Panc1 (cell line): ENCODE measurements around the gene GRIK5. TPM values are rescaled to one million over a fixed set of nuclear protein-coding genes. Genes with fewer than 3 reads are reported as not detected.
"Not testable (repeated sequence)": the region's sequence is repeated elsewhere in the genome, so short reads cannot be mapped to it uniquely, and the experiment has no call there.

Experiments
- ATAC-seq: fragments of 200-7000 bp; cut with Tn5 transposase; 2 replicates; pipeline ENCODE4 v1.9.1; 2020; ENCODE audit warnings: mild to moderate bottlenecking, moderate library complexity
- BruUV-seq: library from RNA; stranded (reverse); fragments of 400-500 nt; replicated peaks from 2 replicates; lab custom pipeline; 2021; lab: Mats Ljungman, UMichigan
- CTCF ChIA-PET: fragments of 300-600 bp; sonication (Branson Sonifier 250); formaldehyde crosslinking; loops from one replicate; lab custom pipeline; 2022; ENCODE audit warnings: antibody characterized with exemption; lab: Charles Lee
- POLR2A ChIA-PET: fragments of 300-600 bp; sonication (Branson Sonifier 250); formaldehyde crosslinking; loops from one replicate; lab custom pipeline; 2022; ENCODE audit warnings: antibody characterized with exemption; lab: Charles Lee
- DNase-seq: peaks from one replicate; pipeline ENCODE4 v3.0.0-alpha.2; 2010; ENCODE audit warnings: low read depth, low spot score
- H3K27ac ChIP-seq: 2 replicates; pipeline ENCODE4 v1.5.1; 2011; ENCODE audit warnings: mild to moderate bottlenecking, low read length, inconsistent platforms
- H3K27me3 ChIP-seq: fragments of 200-500 bp; sonication (Bioruptor generic); 2 replicates; pipeline ENCODE4 v1.6.0; 2014; ENCODE audit warnings: low read length, inconsistent platforms; ENCODE audit not compliant: control insufficient read depth, insufficient read depth
- H3K36me3 ChIP-seq: fragments of 200-500 bp; sonication (Bioruptor generic); 2 replicates; pipeline ENCODE4 v1.5.1; 2014; ENCODE audit warnings: inconsistent platforms, mild to moderate bottlenecking, low read length, moderate library complexity; ENCODE audit not compliant: control insufficient read depth, insufficient read depth
- H3K4me1 ChIP-seq: 2 replicates; pipeline ENCODE4 v1.5.1; 2011; ENCODE audit warnings: inconsistent platforms, mild to moderate bottlenecking, low read length, moderate library complexity; ENCODE audit not compliant: control insufficient read depth, insufficient read depth
- H3K4me3 ChIP-seq, 2 experiments: 2 replicates each; pipeline ENCODE4 v1.5.1; 2011 to 2012; ENCODE audit warnings: low read depth in 2 of 2, low read length in 2 of 2, mild to moderate bottlenecking in 2 of 2, inconsistent platforms in 1 of 2, moderate library complexity in 1 of 2
- H3K9me3 ChIP-seq: fragments of 200-500 bp; sonication (Bioruptor generic); 2 replicates; pipeline ENCODE4 v1.5.1; 2014; ENCODE audit warnings: low read depth, mild to moderate bottlenecking, inconsistent platforms, low read length, moderate library complexity; ENCODE audit not compliant: control insufficient read depth, insufficient read depth
- POLR2AphosphoS5 ChIP-seq: IDR thresholded peaks from 2 replicates; pipeline ENCODE4 v1.6.1; 2012; ENCODE audit warnings: mild to moderate bottlenecking, low read depth, low read length, moderate library complexity
- SIN3A ChIP-seq: IDR thresholded peaks from 2 replicates; pipeline ENCODE4 v1.6.1; 2012; ENCODE audit warnings: low read depth, mild to moderate bottlenecking, low read length, moderate library complexity, borderline replicate concordance; ENCODE audit not compliant: insufficient read depth
- TCF7L2 ChIP-seq: IDR thresholded peaks from 2 replicates; pipeline ENCODE4 v1.6.1; 2011; ENCODE audit warnings: mild to moderate bottlenecking, low read depth, low read length, inconsistent platforms
- in situ Hi-C: cut with HindIII; loops from 2 replicates; pipeline ENCODE4 v1.10.0; 2016; ENCODE audit warnings: low sequenced_read_pairs, low pct_unique_long_range_greater_than_20kb
- intact Hi-C: fragments of 100-400 bp; cut with micrococcal nuclease; formaldehyde crosslinking; loops from one replicate; pipeline ENCODE4 v1.10.0; 2022; ENCODE audit not compliant: unreplicated experiment
- total RNA-seq: library from RNA; stranded (reverse); gene quantifications from one replicate; pipeline ENCODE4 v1.2.1, GENCODE V29; 2021; ENCODE audit not compliant: unreplicated experiment
- TF ChIP-seq, protein P1 (sequence below): fragments of 450-650 bp; IDR thresholded peaks from 2 replicates; pipeline ENCODE4 v1.5.1; 2017; ENCODE audit warnings: mild to moderate bottlenecking
- TF ChIP-seq, protein P2 (sequence below), 2 experiments: IDR thresholded peaks; 2 replicates each; pipeline ENCODE4 v1.6.1; 2011 to 2012; ENCODE audit warnings: low read depth in 2 of 2, control low read depth in 1 of 2, low read length in 1 of 2, mild to moderate bottlenecking in 1 of 2, moderate library complexity in 1 of 2; ENCODE audit not compliant: insufficient read depth in 1 of 2

GRIK5 gene
- total RNA-seq, 1 experiment from 2014 or later: 0.62 TPM

DNA sequence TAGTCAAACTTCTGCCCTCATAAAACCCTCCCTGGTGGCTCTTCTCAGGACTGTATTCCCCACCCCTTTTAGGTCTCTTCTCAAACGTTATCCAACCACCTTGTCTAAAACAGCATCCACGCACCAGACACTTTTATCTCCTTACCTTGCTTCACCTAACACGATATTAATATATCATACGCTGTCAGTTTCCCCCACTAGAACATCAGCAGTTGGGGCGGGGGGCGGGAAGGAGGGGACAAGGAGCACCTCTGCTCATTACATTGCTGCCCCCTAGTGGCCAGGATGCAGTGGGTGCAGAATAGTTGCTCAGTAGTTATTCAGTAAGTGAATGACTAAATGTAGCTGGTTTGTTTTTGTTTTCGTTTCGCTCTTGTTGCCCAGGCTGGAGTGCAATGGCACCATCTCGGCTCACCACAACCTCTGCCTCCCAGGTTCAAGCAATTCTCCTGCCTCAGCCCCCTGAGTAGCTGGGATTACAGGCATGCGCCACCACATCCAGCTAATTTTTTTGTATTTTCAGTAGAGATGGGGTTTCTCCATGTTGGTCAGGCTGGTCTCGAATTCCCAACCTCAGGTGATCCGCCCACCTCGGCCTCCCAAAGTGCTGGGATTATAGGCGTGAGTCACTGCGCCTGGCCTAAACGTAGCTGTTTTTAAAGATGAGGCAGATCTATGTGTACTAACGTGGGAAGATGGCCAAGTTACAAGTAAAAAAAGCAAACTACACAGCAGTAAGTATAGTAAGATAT, 35.2 kb downstream of the GRIK5 start:
- H3K27ac ChIP-seq, BruUV-seq, H3K27me3 ChIP-seq, H3K9me3 ChIP-seq, DNase-seq, H3K36me3 ChIP-seq, in situ Hi-C loops, intact Hi-C loops, H3K4me1 ChIP-seq: not testable (repeated sequence)
- TF ChIP-seq, protein P1, sequence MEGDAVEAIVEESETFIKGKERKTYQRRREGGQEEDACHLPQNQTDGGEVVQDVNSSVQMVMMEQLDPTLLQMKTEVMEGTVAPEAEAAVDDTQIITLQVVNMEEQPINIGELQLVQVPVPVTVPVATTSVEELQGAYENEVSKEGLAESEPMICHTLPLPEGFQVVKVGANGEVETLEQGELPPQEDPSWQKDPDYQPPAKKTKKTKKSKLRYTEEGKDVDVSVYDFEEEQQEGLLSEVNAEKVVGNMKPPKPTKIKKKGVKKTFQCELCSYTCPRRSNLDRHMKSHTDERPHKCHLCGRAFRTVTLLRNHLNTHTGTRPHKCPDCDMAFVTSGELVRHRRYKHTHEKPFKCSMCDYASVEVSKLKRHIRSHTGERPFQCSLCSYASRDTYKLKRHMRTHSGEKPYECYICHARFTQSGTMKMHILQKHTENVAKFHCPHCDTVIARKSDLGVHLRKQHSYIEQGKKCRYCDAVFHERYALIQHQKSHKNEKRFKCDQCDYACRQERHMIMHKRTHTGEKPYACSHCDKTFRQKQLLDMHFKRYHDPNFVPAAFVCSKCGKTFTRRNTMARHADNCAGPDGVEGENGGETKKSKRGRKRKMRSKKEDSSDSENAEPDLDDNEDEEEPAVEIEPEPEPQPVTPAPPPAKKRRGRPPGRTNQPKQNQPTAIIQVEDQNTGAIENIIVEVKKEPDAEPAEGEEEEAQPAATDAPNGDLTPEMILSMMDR: peak; percentile 90
- POLR2A ChIA-PET: interaction anchor here (0.7 to 0.8 kb wide), 2 partner anchors 16 to 35 kb away, joined by 3 to 7 read pairs; no protein-coding TSS in a partner anchor
- peak overlapping the region in 1 of 2 experiments; percentile 3; a peak in 1 of 4 replicates for H3K4me3 ChIP-seq
- CTCF ChIA-PET: interaction anchor here (0.6 to 1.0 kb wide), 14 partner anchors 9 to 871 kb away, joined by 3 to 8 read pairs (median 5); no protein-coding TSS in a partner anchor
- peak; percentile 93 for ATAC-seq

DNA sequence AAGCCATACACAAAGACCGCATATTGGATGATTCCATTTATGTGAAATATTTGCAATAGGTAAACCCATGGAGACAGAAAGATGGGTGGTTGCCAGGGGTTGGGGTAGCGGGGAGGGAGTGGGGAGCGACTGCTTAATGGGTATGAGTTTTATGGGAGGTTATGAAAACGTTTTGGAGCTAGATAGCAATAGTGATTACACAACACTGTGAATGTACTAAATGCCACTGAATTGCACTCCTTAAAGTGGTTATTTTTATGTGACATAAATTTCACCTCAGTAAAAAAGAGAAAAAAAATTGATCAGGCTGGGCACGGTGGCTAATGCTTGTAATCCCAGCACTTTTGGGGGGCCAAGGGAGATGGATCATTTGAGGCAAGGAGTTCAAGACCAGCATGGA, 36.6 kb downstream of the GRIK5 start:
- in situ Hi-C loops: no loop called here
- intact Hi-C loops: no loop called here
- CTCF ChIA-PET: no interaction called here

DNA sequence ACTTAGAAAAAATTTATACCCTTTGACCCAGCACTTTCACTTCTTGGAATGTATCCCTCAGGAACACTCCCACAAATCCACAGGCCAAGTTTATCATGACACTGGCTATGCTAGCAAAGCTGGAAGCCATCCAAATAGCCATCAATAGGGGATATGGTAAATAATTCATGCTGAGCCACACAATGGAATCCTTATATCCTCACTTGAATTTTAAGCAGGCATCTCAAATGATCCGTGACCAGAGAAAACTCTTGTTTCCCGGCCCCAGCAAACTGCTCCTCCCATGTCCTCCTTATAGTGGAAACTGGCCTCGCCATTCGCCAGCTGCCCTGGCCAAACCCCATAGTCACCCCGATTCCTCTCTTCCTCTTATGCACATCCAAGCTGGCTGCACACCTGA, 37.6 kb downstream of the GRIK5 start:
- POLR2A ChIA-PET: no interaction called here

More for the DNA sequence above, 36.6 kb downstream of the GRIK5 start:
- Histone ChIP-seq H3K9me3 (no peaks in the 10 kb centered on the region), H3K27ac (no peak overlapping the region), H3K36me3 (no peaks in the 10 kb centered on the region), H3K4me3 (no peak overlapping the region), H3K4me1 (no peaks in the 10 kb centered on the region), H3K27me3 (no peaks in the 10 kb centered on the region)
- no peak for TF ChIP-seq SIN3A
- DNase-seq (no peak), ATAC-seq (no peak)
- BruUV-seq: no TSS peak
- POLR2A ChIA-PET: no interaction called here

More for the DNA sequence above, 37.6 kb downstream of the GRIK5 start:
- no peak for TF ChIP-seq TCF7L2
- TF ChIP-seq, protein P1: no peak
- no peak for TF ChIP-seq POLR2AphosphoS5
- TF ChIP-seq, protein P2, sequence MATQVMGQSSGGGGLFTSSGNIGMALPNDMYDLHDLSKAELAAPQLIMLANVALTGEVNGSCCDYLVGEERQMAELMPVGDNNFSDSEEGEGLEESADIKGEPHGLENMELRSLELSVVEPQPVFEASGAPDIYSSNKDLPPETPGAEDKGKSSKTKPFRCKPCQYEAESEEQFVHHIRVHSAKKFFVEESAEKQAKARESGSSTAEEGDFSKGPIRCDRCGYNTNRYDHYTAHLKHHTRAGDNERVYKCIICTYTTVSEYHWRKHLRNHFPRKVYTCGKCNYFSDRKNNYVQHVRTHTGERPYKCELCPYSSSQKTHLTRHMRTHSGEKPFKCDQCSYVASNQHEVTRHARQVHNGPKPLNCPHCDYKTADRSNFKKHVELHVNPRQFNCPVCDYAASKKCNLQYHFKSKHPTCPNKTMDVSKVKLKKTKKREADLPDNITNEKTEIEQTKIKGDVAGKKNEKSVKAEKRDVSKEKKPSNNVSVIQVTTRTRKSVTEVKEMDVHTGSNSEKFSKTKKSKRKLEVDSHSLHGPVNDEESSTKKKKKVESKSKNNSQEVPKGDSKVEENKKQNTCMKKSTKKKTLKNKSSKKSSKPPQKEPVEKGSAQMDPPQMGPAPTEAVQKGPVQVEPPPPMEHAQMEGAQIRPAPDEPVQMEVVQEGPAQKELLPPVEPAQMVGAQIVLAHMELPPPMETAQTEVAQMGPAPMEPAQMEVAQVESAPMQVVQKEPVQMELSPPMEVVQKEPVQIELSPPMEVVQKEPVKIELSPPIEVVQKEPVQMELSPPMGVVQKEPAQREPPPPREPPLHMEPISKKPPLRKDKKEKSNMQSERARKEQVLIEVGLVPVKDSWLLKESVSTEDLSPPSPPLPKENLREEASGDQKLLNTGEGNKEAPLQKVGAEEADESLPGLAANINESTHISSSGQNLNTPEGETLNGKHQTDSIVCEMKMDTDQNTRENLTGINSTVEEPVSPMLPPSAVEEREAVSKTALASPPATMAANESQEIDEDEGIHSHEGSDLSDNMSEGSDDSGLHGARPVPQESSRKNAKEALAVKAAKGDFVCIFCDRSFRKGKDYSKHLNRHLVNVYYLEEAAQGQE (IDR thresholded peaks at IDR 0.05; ENCODE audit: insufficient read depth in 1 of 2, low read depth in 2 of 2, low read length in 1 of 2): no peak
- TF ChIP-seq SIN3A: no peak
- ATAC-seq (no peak), DNase-seq (no peak)
- Histone ChIP-seq H3K4me3 (no peak overlapping the region), H3K9me3 (no peaks in the 10 kb centered on the region), H3K27ac (no peak overlapping the region), H3K4me1 (no peaks in the 10 kb centered on the region), H3K27me3 (no peaks in the 10 kb centered on the region), H3K36me3 (no peaks in the 10 kb centered on the region)
- in situ Hi-C loops: no loop called here
- no TSS peak for BruUV-seq
- intact Hi-C loops: no loop called here
- CTCF ChIA-PET: no interaction called here
